GM21723 (cell line): Measurements from ENCODE around the gene C3orf20.
"Not testable (repeated sequence)": the region's sequence is repeated elsewhere in the genome, so short reads cannot be mapped to it uniquely, and the experiment has no call there.

Experiments
- ATAC-seq: cut with Tn5 transposase; IDR thresholded peaks from one replicate; pipeline ENCODE4 v1.9.1; 2021; ENCODE audit warnings: mild to moderate bottlenecking, moderate library complexity; ENCODE audit not compliant: unreplicated experiment

The C3orf20 gene

GRCh38 chr3:14649466-14649865, 25.5 kb upstream of the C3orf20 start:
- ATAC-seq, result no peak

- ATAC-seq, result no peak
Observed at GRCh38 chr3:14650193-14650592, 24.7 kb upstream of the C3orf20 start.

DNA sequence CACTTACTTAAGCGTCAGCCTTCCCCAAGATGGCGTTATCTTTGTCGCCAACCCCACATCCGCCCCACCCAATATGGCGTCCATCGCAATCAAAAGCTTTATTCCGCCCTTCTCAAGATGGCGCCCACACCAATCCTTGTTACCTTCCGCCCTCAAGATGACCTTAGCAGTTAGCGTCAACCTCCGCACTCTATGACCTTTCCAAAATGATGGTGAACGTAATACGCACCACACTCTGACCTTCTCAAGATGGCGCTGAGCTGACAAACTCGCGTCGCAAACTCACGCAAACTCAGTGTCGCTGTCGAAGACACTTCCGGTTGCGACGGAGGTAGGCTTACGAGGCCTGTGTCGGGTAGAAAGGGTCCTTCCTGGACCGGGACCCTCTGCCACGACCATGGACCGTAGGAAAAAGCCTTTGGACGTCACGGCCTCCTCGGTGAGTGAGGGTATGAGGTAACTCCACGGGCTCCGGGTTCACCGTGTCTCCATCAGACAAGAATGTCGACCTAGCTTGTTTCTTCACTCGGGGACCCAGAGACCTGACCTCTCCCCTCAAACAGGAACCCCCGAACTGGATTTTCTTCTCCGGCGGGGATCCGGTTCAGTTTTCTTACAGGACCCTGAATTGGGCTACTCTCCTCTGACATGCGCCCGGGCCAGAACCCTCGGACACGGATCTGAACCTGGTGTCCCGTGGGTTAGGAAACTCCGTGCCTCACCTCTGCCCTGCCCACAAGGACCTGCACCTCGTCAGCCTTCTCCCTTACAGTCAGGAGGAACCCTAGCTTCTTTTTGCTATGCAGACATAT, 23.3 kb upstream of the C3orf20 start, which contains the start of gene CCDC174:
CCDC174 (plus strand) TSS at position 323 of the 812 bp plus-strand sequence; CDS start at position 398, 75 bp downstream.
- peak; percentile 98 for ATAC-seq

GRCh38 chr3:14652360-14652907, 22.5 kb upstream of the C3orf20 start:
- not testable (repeated sequence) for ATAC-seq

DNA sequence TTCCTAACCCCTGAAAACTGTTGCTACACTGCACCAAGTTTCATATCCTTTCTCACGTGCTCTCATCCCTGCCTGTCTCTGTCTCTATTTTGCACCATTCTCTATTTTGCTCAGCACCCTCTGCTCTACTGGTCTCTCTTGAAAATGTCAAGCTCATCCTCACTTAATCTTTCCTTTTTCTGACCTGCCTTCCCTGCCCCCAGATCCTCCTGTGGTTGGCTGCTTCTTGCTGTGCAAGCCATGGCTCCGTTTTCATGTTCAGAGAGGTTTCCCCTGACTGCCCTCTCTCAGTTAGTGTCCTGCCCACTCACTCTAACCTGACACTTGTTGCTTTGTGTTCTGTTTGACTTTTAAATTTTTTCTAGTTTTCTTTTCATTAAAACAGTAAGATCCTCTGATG, 17.4 kb upstream of the C3orf20 start:
- no peak for ATAC-seq

DNA sequence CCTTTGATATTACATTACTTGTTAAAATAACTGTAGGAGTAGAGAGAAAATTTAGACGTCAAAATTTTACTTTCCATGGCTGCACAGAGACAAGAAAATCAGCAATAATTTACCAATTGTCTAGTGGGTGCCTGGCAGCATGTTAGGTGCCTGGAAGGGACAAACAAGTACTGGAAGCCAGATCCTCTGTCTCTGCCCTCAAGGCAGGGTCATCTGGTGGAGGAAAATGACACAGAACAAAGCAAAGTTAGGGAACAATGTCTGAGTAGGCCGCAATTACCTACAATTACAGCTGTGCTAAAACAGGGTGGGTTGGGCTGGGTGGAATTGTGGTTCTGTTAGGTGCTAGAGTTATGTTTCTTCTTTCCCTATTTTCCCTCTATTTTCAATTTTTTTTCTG, 16.0 kb upstream of the C3orf20 start:
- ATAC-seq, result no peak

DNA sequence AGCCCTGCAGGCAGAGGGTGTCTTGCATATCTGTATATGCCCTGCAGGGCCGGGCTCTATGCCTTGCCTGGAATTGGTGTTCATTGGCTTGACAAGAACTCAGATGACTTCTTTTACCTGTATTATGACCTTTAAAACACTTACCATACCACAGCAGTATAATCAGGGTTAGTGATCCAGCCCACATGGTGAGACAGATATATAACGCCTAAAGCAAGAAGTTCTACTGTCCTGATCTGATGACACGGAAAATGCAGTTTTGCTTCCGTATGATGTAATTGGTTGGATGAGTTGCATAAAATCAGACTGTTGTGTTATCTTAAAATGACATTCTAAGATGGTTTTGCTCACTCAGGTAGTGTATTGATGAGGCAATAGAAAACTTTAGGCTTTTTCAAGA, 14.0 kb upstream of the C3orf20 start:
- no peak for ATAC-seq

- ATAC-seq, result no peak
Observed at GRCh38 chr3:14663396-14664135, 11.4 kb upstream of the C3orf20 start.

DNA sequence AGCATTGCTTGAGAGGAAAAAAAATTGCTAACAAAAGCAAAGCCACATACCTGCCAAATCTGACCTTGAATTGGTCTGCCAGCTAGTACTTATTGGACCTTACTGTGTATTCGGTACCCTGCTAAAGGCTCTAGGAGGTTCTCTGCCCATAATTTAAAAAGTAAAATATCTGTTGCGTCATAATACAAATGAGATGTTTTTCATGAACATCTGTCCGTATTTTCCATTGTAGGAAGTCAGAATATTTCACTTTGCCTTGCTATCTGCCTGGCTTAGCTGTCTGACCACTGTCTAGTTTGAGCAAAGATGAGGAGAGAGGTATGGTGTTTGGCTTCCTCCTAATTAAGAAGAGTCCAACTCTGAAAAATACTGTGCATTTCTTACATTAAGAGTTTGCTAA, 10.8 kb upstream of the C3orf20 start:
- ATAC-seq, result no peak

DNA sequence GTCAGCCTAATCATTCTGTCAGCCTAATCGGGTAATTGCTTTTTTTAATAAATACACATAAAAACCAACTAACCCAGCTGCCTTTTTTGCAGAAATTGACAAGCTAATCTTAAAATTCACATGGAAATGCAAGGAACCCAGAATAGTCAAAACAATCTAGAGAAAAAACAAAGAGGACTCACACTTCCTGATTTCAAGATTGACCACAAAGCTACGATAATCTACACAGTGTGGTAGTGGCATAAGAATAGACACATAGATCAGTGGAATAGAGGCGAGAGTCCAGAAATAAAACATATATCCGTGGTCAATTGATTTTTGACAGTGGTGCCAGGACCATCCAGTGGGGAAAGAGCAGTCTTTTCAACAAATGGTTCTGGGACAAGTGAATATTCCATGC, 2.4 kb upstream of the C3orf20 start:
- ATAC-seq, result no peak

DNA sequence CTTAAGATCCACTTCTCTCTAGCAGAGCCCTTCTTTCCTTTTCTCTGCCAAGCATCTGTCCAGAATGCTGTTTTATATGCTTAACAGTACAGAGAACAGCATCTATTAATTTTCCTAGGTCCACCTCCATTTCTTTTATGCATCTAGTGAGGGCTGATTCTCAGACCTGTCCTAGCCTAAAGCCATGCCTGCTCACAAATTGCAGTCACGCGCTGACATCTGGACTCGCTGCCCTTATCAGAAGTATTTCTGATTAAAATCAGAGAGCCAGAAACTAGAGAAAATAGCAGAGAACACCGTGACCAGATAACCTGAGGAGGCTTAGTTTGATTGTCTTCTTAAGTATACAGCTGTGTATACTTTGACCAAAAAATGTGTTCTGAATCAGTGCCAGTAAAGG, 1.9 kb downstream of the C3orf20 start:
- no peak for ATAC-seq

GRCh38 chr3:14678015-14678503, 3.1 kb downstream of the C3orf20 start:
- no peak for ATAC-seq

DNA sequence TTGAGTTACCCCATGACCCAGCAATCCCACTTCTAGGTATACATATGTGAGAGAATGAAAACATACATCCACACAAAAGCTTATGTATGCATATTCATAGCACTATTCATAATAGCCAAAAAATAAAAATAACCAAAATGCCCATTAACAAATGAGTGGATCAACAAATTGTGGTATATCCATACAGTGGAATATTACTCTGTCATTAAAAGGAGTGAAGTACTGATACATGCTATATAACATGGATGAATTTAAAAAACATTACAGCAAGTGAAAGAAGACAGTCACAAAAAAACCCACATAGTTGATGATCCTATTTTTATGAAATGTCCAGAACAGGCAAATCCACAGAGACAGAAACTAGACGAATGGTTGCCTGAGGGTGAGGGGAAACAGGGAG, 5.2 kb downstream of the C3orf20 start:
- ATAC-seq, result no peak

- ATAC-seq, result no peak
Observed at GRCh38 chr3:14680716-14681115, 5.8 kb downstream of the C3orf20 start.

DNA sequence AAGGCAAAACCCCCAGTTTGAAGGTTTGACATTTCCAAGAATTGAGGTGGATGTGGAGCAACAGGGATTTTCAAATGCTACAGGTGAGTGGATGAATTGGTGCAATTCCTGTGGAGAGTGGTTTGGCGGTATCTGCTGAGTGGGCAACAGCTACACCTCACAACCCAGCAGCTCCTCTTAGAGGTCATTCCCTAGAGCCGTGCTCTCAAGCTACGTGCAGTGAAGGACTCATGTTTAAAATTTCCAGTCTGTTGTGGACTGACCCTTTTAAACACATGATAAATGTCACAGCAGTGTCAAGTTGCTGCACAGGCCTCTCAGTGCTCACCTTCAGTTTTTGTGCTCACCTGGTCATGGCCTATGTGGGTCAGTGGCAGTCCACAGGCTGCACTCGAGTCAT, 9.5 kb downstream of the C3orf20 start:
- ATAC-seq, result no peak

GRCh38 chr3:14685179-14685578, 10.2 kb downstream of the C3orf20 start:
- ATAC-seq, result no peak

DNA sequence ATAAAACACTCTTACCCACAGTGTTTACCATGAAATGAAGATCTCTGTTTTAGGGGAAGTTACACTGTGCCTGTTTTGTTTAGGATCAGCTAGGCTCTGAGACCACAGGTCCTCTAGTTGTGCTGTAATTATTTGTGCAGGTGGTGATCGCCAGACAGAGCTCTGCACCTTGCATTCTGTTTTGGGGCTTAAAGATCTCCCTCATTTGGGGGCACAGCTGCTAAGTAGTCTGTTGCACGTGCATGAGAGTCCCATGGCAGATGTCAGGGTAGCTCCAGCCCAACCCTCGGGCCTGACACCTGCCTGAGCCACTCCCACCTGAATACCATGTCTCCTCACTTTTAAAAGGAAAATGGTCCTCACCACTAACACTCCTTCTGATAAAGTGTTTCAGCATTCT, 12.4 kb downstream of the C3orf20 start:
- no peak for ATAC-seq

- peak; percentile 55 for ATAC-seq
Observed at GRCh38 chr3:14688525-14688924, 13.6 kb downstream of the C3orf20 start.

DNA sequence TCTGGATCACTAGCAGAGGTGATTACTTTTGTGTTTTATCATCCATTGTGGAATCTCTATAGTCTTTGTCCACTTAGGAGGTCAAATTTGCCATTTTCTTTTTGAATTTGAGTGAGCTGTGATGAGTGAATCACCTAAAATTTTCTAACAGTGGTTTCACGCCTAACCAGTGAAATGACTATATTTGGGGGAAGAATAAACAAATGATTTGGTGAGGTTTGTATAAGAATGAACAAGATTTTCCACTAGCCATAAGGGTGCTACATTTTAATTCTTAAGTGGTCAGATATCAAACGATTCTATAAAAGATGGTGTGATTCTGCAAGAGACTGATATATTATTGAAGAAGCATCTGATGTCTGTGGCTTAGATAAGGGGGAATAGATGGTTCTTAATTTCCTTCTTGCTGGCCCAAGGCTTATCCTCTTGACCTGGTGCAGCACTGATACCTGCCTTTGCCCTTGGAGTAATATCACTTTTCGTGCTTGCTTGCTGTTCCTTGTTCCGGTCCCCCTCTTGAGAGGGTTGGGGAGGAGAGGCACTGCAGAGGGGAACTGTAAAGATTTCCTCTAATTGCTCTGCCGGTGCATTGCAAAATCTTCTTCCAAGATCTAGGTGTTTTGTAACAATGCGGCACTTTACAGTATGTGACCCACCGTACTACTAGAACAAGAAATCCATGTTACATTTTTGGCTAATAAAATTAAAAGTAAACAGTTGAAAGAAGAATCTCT, 14.5 kb downstream of the C3orf20 start:
- ATAC-seq, result peak; percentile 33

- peak; percentile 38 for ATAC-seq
Observed at GRCh38 chr3:14691239-14691638, 16.3 kb downstream of the C3orf20 start.

GRCh38 chr3:14691719-14692118, 16.8 kb downstream of the C3orf20 start:
- ATAC-seq, result no peak
